ENCODE data around the gene MSX1. TPM values are rescaled to one million over a fixed set of nuclear protein-coding genes. Genes with fewer than 3 reads are reported as not detected.

Gene MSX1
- total and polyA plus RNA-seq, 2 of the 8 experiments (the other 6 are each of a cell fraction or from before 2014, with no cell fraction given), result 0.47 TPM; not detected in 1

DNA sequence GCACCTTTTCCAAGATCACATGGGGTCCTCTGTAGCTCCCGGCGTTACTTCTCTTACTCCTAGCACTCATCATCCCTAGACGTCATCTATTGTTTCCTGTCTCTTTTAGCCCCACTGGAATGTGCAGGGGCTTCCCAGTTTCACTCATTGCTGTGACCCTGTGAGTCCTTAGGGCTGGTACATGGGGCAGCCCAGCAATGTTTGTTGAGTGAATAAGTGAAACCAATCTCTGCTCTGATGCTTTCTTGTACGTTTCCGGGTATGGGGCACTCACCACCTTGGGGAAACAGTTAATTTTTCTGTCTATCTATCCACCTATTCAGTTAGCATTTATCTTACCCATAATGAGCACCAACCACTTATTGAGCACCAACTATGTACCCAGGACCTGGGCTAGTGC, 16.1 kb downstream of the MSX1 start:
- FAIRE-seq (no peak), DNase-seq (ENCODE audit: low read depth in 1 of 2, low spot score in 2 of 2) (no peak)
- Histone ChIP-seq H3K4me1 (replicated peaks in 1 of 4; ENCODE audit: control insufficient read depth in 3 of 4, insufficient read depth in 4 of 4, low read length in 3 of 4) (peaks cover 0 to 19% (median 11%) of the 10 kb centered on the region in 4 experiments; a peak in 6 of 7 replicates), H3K36me3 (ENCODE audit: control insufficient read depth in 2 of 4, insufficient read depth in 4 of 4, low read length in 3 of 4) (no peaks in the 10 kb centered on the region), H2BK12ac (ENCODE audit: low read depth, low read length) (no peak overlapping the region), H3K79me1 (ENCODE audit: low read depth, low read length) (no peaks in the 10 kb centered on the region), H2AK5ac (ENCODE audit: low read depth, low read length) (no peak overlapping the region), H3K79me2 (ENCODE audit: control insufficient read depth in 1 of 2, insufficient read depth in 2 of 2, low read length in 2 of 2) (no peaks in the 10 kb centered on the region), H3K14ac (ENCODE audit: insufficient read length) (no peak overlapping the region), H3K56ac (replicated peaks; ENCODE audit: insufficient read length, low read depth, low read length) (no peak overlapping the region), H3K9ac (replicated peaks in 1 of 4; ENCODE audit: extremely low read depth in 1 of 4, low read depth in 3 of 4, low read length in 3 of 4) (no peak overlapping the region), H4K91ac (replicated peaks; ENCODE audit: insufficient read length, low read length) (no peak overlapping the region), H2AFZ (ENCODE audit: low read length) (no peak overlapping the region), H4K8ac (ENCODE audit: extremely low read depth, insufficient read depth, low read length) (no peak overlapping the region), H2BK15ac (ENCODE audit: low read length) (no peak overlapping the region), H3K4ac (replicated peaks; ENCODE audit: insufficient read length, low read depth, low read length) (no peak overlapping the region), H4K20me1 (replicated peaks in 1 of 2; ENCODE audit: control insufficient read depth in 1 of 2, insufficient read depth in 2 of 2, low read length in 2 of 2) (peaks cover 0 to 21% of the 10 kb centered on the region in 2 experiments), H3K27ac (ENCODE audit: low read depth, low read length) (no peak overlapping the region), H3K4me2 (ENCODE audit: insufficient read depth in 1 of 2, low read depth in 2 of 2, low read length in 2 of 2) (no peak overlapping the region), H3K18ac (ENCODE audit: extremely low read depth, low read length) (no peak overlapping the region), H3K23me2 (ENCODE audit: low read depth, low read length) (no peaks in the 10 kb centered on the region; the same call in 1 of the 2 replicates), H3K9me3 (ENCODE audit: insufficient read depth in 2 of 2, low read depth in 1 of 2, low read length in 1 of 2) (no peaks in the 10 kb centered on the region), H2BK5ac (ENCODE audit: low read depth, low read length) (no peak overlapping the region), H4K5ac (ENCODE audit: insufficient read length, low read depth, low read length) (no peak overlapping the region), H3K27me3 (replicated peaks in 1 of 4; ENCODE audit: control insufficient read depth in 3 of 4, extremely low read depth in 1 of 4, insufficient read depth in 3 of 4, low read length in 3 of 4) (peaks cover 46 to 75% (median 63%) of the 10 kb centered on the region in 4 experiments), H3K23ac (ENCODE audit: insufficient read length) (no peak overlapping the region), H3K4me3 (ENCODE audit: extremely low read depth in 1 of 4, insufficient read depth in 2 of 4, low read depth in 3 of 4, low read length in 4 of 4) (no peak overlapping the region), H2BK20ac (ENCODE audit: low read length) (no peak overlapping the region), H2BK120ac (replicated peaks; ENCODE audit: low read depth, low read length) (no peak overlapping the region)
- POLR2A ChIA-PET (ENCODE audit: partially characterized antibody), result no interaction called here
- WGBS, 2 experiments (ENCODE audit: extremely low coverage in 1 of 2, insufficient coverage in 1 of 2, insufficient read length in 1 of 2, insufficient replicate concordance in 2 of 2, low coverage in 1 of 2, low lambda C conversion rate in 2 of 2, missing lambda C conversion rate in 1 of 2), result 76% methylated on average over 5 of the region's 5 CpGs; no CpG with 5 or more reads in 1 of the 2 experiments
- CTCF ChIA-PET (ENCODE audit: partially characterized antibody), result interaction anchor here (0.8 to 4.4 kb wide), 6 partner anchors 13 to 426 kb away, joined by 3 to 11 read pairs (median 4); no protein-coding TSS in a partner anchor
- TF ChIP-seq TEAD4 (IDR thresholded peaks at IDR 0.05; ENCODE audit: low read depth, low read length) (no peak), ATF3 (IDR thresholded peaks at IDR 0.05; ENCODE audit: insufficient read depth, low read depth, low read length) (no peak), SRF (IDR thresholded peaks at IDR 0.05; ENCODE audit: low read depth, low read length) (no peak), SUZ12 (IDR thresholded peaks at IDR 0.05; ENCODE audit: low read length) (no peak), RAD21 (IDR thresholded peaks at IDR 0.05 in 1 of 2, conservative IDR thresholded peaks at IDR 0.05 in 1 of 2; ENCODE audit: low read depth in 2 of 2, low read length in 2 of 2) (no peak), RFX5 (IDR thresholded peaks at IDR 0.05; ENCODE audit: borderline replicate concordance, low read depth, low read length) (no peak), TCF12 (IDR thresholded peaks at IDR 0.05; ENCODE audit: low read depth, low read length) (no peak), GABPA (IDR thresholded peaks at IDR 0.05; ENCODE audit: borderline replicate concordance, insufficient read depth, low read length) (no peak), EGR1 (IDR thresholded peaks at IDR 0.05; ENCODE audit: borderline replicate concordance, low read depth, low read length) (no peak), CBX5 (IDR thresholded peaks at IDR 0.05; ENCODE audit: low read depth, low read length) (no peak), JUND (IDR thresholded peaks at IDR 0.05; ENCODE audit: low read length) (no peak), TAF1 (IDR thresholded peaks at IDR 0.05; ENCODE audit: low read depth, low read length) (no peak), CEBPB (IDR thresholded peaks at IDR 0.05; ENCODE audit: low read depth, low read length) (no peak)
- TF ChIP-seq, protein P1, sequence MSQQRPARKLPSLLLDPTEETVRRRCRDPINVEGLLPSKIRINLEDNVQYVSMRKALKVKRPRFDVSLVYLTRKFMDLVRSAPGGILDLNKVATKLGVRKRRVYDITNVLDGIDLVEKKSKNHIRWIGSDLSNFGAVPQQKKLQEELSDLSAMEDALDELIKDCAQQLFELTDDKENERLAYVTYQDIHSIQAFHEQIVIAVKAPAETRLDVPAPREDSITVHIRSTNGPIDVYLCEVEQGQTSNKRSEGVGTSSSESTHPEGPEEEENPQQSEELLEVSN (IDR thresholded peaks at IDR 0.05), result no peak
